Ovary (tissue), 9 donors: Measurements from ENCODE around the gene RYR1. TPM values are rescaled to one million over a fixed set of nuclear protein-coding genes. Genes with fewer than 3 reads are reported as not detected.
"Not testable (repeated sequence)": the region's sequence is repeated elsewhere in the genome, so short reads cannot be mapped to it uniquely, and the experiment has no call there.

Source experiments
- DNase-seq, 5 donors: peaks; one replicate each; pipeline ENCODE4 v3.0.0-alpha.2; 2019 to 2020
- H3K27ac ChIP-seq, 2 donors: fragments of 200-600 bp; one replicate each; pipeline versions ENCODE4 v1.5.1 to v1.8.0; 2019 to 2022
- H3K27me3 ChIP-seq: fragments of 200-600 bp; one replicate; pipeline ENCODE4 v1.8.0; 2022
- H3K36me3 ChIP-seq: fragments of 200-600 bp; sonication (generic); one replicate; pipeline ENCODE4 v1.5.1; 2019
- H3K4me1 ChIP-seq: one replicate; pipeline ENCODE4 v1.8.1; 2013; ENCODE audit warnings: mild to moderate bottlenecking, moderate library complexity; ENCODE audit not compliant: insufficient read depth
- H3K4me3 ChIP-seq: fragments of 200-600 bp; sonication (generic); one replicate; pipeline ENCODE4 v1.5.1; 2017
- H3K9me3 ChIP-seq, 2 donors: fragments of 200-600 bp in 1 of 2; sonication (generic) in 1 of 2; one replicate each; pipeline versions ENCODE4 v1.5.1 to v1.8.1; 2013 to 2019; ENCODE audit warnings: mild to moderate bottlenecking in 1 of 2, moderate library complexity in 1 of 2
- CTCF ChIP-seq, 3 donors: fragments of 450-650 bp in 2 of 3; fragments of 200-600 bp in 1 of 3; IDR thresholded peaks; one replicate each; pipeline versions ENCODE4 v1.5.1 to v1.8.0; 2016 to 2022; ENCODE audit warnings: antibody characterized with exemption in 3 of 3, mild to moderate bottlenecking in 1 of 3
- EP300 ChIP-seq: sonication (generic); formaldehyde crosslinking; IDR thresholded peaks from one replicate; pipeline ENCODE4 v1.6.1; 2017; ENCODE audit warnings: antibody characterized with exemption
- POLR2A ChIP-seq: fragments of 450-650 bp; IDR thresholded peaks from one replicate; pipeline ENCODE4 v1.6.1; 2017; ENCODE audit warnings: antibody characterized with exemption, mild to moderate bottlenecking, moderate library complexity
- WGBS, 3 donors: extraction: QIAGEN DNeasy Blood & Tissue Kit in 1 of 3; methylation state at CpG; one replicate each; pipeline versions ENCODE4 v1.1.5 to v1.1.7; 2013 to 2017; 5-methylcytosine and 5-hydroxymethylcytosine counted together
- intact Hi-C, 4 donors: fragments of 100-400 bp; cut with DNase I; formaldehyde crosslinking; loops; one replicate each; pipeline versions ENCODE4 v1.11.0 to v1.15.1; 2022 to 2023
- polyA plus RNA-seq, 2 donors: library from polyadenylated mRNA; stranded (reverse); fragments of 200-250 nt in 1 of 2; fragments of 350-450 nt in 1 of 2; fragmentation: Illumina TruSeq in 1 of 2; extraction: RNeasy Lipid Tissue Mini Kit (QIAGEN cat#74804) in 1 of 2; gene quantifications; one replicate each; pipeline ENCODE4 v1.2.3, GENCODE V29; 2013 to 2014
- total RNA-seq, 7 donors: library from RNA; depleted of rRNA in 2 of 7; stranded (reverse); fragments of >200 nt in 2 of 7; fragmentation: NEBNext Ultra II Directional in 3 of 7; extraction: Animal tissue kit (Norgen Biotek cat#: 25700) in 3 of 7; gene quantifications; one replicate each; pipeline versions ENCODE4 v1.1.0 to v1.2.4, GENCODE V29; 2016 to 2023
- donor health status: DM: no; HTN: no; CAD: no; lungs with moderate emphysema.
- donor health status: DM: no; HTN: no; CAD: no.
- donor health status: Bipolar disorder and iron deficiency.
- donor health status: DM: yes; HTN: yes; CAD: no.
- donor health status: DM: no; HTN: no; CAD: no.
- donor health status: DM: yes; HTN: yes; CAD: no.

The RYR1 gene
- total and polyA plus RNA-seq, 9 donors = 0.57 to 2.6 (median 1.0) TPM

- no peak for DNase-seq
- Histone ChIP-seq H3K4me3 (no peak overlapping the region), H3K36me3 (no peaks in the 10 kb centered on the region), H3K27ac (no peak overlapping the region), H3K27me3 (no peaks in the 10 kb centered on the region), H3K9me3 (no peaks in the 10 kb centered on the region), H3K4me1 (no peaks in the 10 kb centered on the region)
- WGBS, 3 donors = 86 to 88% (median 88%) methylated on average over 8 of the region's 8 CpGs
- TF ChIP-seq POLR2A = no peak
- no peak for TF ChIP-seq CTCF (IDR thresholded peaks at IDR 0.05)
- no peak for TF ChIP-seq EP300
- intact Hi-C loops = loop anchor here in 3 of 4 donors (10.0 kb wide), 4 partner anchors 220 to 520 kb away; partner anchors contain the start of gene CCER2 (in 1 of the 3)
Observed at GRCh38 chr19:38405276-38405675, 28.2 kb upstream of the RYR1 start.

GRCh38 chr19:38409631-38410133, 23.8 kb upstream of the RYR1 start:
- H3K4me3 ChIP-seq = no peak overlapping the region
- no peaks in the 10 kb centered on the region for H3K36me3 ChIP-seq
- no peaks in the 10 kb centered on the region for H3K27me3 ChIP-seq
- H3K27ac ChIP-seq = no peak overlapping the region
- peak in 4 of 5 donors; percentile 31 to 49 (median 35) for DNase-seq
- no peak for TF ChIP-seq POLR2A
- TF ChIP-seq EP300 = no peak
- TF ChIP-seq CTCF (IDR thresholded peaks at IDR 0.05) = no peak
- intact Hi-C loops = loop anchor here in 3 of 4 donors (10.0 kb wide), 4 partner anchors 215 to 515 kb away; partner anchors contain the start of gene CCER2 (in 1 of the 3)
- no peaks in the 10 kb centered on the region for H3K4me1 ChIP-seq
- WGBS, 3 donors = 33 to 36% (median 35%) methylated on average over 7 of the region's 7 CpGs
- H3K9me3 ChIP-seq = no peaks in the 10 kb centered on the region

GRCh38 chr19:38410407-38410806, 23.1 kb upstream of the RYR1 start:
- H3K27me3 ChIP-seq, DNase-seq, H3K36me3 ChIP-seq, intact Hi-C loops, H3K4me3 ChIP-seq, H3K27ac ChIP-seq, H3K4me1 ChIP-seq, H3K9me3 ChIP-seq: not testable (repeated sequence)
- 37 to 52% (median 40%) methylated on average over 6 of the region's 6 CpGs for WGBS, 3 donors

- intact Hi-C loops = no loop called here
- DNase-seq = no peak
- Histone ChIP-seq H3K4me3 (no peak overlapping the region), H3K4me1 (no peaks in the 10 kb centered on the region), H3K27me3 (no peaks in the 10 kb centered on the region), H3K36me3 (no peaks in the 10 kb centered on the region), H3K27ac (no peak overlapping the region), H3K9me3 (no peaks in the 10 kb centered on the region)
- WGBS, 3 donors = 44 to 68% (median 54%) methylated on average over 13 of the region's 13 CpGs
- TF ChIP-seq EP300 (no peak), CTCF (IDR thresholded peaks at IDR 0.05) (no peak), POLR2A (no peak)
Observed at GRCh38 chr19:38411041-38411712, 22.3 kb upstream of the RYR1 start.

- H3K4me1 ChIP-seq, H3K9me3 ChIP-seq, DNase-seq, H3K36me3 ChIP-seq, H3K4me3 ChIP-seq, intact Hi-C loops, H3K27ac ChIP-seq, H3K27me3 ChIP-seq: not testable (repeated sequence)
- 86 to 87% (median 86%) methylated on average over 5 of the region's 5 CpGs for whole genome bisulfite sequencing, 3 donors
Observed at GRCh38 chr19:38411898-38412297, 21.6 kb upstream of the RYR1 start.
